Hair follicle dermal papilla cell (primary cell): ENCODE results near the gene GOLGB1. TPM values are rescaled to one million over a fixed set of nuclear protein-coding genes. Genes with fewer than 3 reads are reported as not detected.

Experiments used
- small RNA-seq: library from RNA; depleted of rRNA; stranded (forward); fragments of <200 nt; gene quantifications from one replicate; pipeline ENCODE3, GENCODE V24; 2012
- total RNA-seq: library from RNA; depleted of rRNA; stranded (reverse); fragments of >200 nt; gene quantifications from 2 replicates; pipeline ENCODE4 v1.2.3, GENCODE V29; 2012

Gene GOLGB1, protein sequence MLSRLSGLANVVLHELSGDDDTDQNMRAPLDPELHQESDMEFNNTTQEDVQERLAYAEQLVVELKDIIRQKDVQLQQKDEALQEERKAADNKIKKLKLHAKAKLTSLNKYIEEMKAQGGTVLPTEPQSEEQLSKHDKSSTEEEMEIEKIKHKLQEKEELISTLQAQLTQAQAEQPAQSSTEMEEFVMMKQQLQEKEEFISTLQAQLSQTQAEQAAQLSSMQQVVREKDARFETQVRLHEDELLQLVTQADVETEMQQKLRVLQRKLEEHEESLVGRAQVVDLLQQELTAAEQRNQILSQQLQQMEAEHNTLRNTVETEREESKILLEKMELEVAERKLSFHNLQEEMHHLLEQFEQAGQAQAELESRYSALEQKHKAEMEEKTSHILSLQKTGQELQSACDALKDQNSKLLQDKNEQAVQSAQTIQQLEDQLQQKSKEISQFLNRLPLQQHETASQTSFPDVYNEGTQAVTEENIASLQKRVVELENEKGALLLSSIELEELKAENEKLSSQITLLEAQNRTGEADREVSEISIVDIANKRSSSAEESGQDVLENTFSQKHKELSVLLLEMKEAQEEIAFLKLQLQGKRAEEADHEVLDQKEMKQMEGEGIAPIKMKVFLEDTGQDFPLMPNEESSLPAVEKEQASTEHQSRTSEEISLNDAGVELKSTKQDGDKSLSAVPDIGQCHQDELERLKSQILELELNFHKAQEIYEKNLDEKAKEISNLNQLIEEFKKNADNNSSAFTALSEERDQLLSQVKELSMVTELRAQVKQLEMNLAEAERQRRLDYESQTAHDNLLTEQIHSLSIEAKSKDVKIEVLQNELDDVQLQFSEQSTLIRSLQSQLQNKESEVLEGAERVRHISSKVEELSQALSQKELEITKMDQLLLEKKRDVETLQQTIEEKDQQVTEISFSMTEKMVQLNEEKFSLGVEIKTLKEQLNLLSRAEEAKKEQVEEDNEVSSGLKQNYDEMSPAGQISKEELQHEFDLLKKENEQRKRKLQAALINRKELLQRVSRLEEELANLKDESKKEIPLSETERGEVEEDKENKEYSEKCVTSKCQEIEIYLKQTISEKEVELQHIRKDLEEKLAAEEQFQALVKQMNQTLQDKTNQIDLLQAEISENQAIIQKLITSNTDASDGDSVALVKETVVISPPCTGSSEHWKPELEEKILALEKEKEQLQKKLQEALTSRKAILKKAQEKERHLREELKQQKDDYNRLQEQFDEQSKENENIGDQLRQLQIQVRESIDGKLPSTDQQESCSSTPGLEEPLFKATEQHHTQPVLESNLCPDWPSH (N-terminal part only)
- 47.8 and 48.0 TPM in 2 replicates for total RNA-seq

DNA sequence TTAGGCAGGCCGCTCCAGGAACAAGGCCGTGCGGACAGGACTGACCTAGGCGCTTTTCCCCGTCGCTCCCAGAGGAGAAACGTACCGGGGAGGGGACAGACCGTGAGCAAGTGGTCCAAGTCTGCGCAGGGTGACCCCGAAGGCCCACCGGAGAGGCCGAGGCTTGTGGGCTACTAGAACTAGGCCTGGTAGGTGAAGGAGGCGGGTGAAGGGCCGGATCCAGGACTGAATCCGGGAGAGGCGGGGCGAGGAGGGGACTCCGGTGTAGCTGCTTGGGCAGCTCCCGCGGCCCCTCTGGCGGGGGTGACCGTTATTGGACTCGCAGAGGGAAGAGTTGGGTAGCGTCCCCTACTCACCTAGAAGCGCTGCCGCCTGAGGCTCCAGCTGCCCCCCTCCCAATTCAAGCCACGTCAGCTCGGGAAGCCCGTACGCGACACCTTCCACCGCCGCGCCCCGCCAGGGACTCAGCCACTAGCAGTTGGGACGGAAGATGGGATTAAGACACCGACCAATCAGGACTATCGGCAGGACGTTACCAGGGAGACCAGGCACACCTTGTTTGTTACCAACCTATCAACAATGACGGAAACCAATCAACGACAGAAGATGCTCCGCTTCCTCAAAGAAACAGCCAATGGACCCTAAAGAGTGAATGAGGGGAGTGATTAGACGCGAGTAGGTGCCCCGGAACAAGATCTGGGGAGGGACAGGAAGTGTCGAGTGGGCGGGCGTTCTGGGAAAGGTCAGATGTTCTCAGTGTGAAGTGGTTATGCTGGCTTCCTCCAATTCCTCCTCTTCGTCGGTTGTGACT is at the start of gene GOLGB1:
Gene GOLGB1, minus strand, starts transcription at position 466 of the 811 bp plus-strand sequence. CDS start 18,770 bp downstream, outside the sequence.

GRCh38 chr3:121660356-121661171 is 89.0 kb downstream of the GOLGB1 start, which contains the start of gene HCLS1:
Gene HCLS1, minus strand, starts transcription at chr3:121660903. Its CDS starts 2,556 bp downstream, at chr3:121658347.

Small RNA genes lying within 50 kb of the gene (small RNA-seq; reads per million reads assigned to genes)
- not detected for gene RNU4-62P

Other genes starting within 250 kb of the GOLGB1 start
- 0.85 and 1.3 TPM in 2 replicates for gene POLQ, start 203.8 kb downstream of the GOLGB1 start, total RNA-seq
- gene ARGFX, start 181.8 kb downstream of the GOLGB1 start, total RNA-seq, result not detected in 2 replicates
- gene FBXO40, start 156.4 kb downstream of the GOLGB1 start, total RNA-seq, result not detected in 2 replicates
- gene HCLS1, start 88.8 kb downstream of the GOLGB1 start, total RNA-seq, result 1.3 and 2.6 TPM in 2 replicates
- 15.8 and 17.8 TPM in 2 replicates for gene IQCB1, start 85.3 kb upstream of the GOLGB1 start, total RNA-seq
- gene EAF2, start 85.5 kb upstream of the GOLGB1 start, total RNA-seq, result 0.97 and 1.5 TPM in 2 replicates
- gene SLC15A2, start 144.7 kb upstream of the GOLGB1 start, total RNA-seq, result 0.32 and 0.85 TPM in 2 replicates